GM19467 (cell line): Measurements from ENCODE around the gene IFIT1.
"Not testable (repeated sequence)": the region's sequence is repeated elsewhere in the genome, so short reads cannot be mapped to it uniquely, and the experiment has no call there.

ENCODE experiments used
- ATAC-seq: cut with Tn5 transposase; IDR thresholded peaks from one replicate; pipeline ENCODE4 v1.9.1; 2021; ENCODE audit warnings: mild to moderate bottlenecking, moderate library complexity; ENCODE audit not compliant: unreplicated experiment

The IFIT1 gene

GRCh38 chr10:89398003-89398749 lies 5.8 kb downstream of the IFIT1 start:
- ATAC-seq, result no peak

DNA sequence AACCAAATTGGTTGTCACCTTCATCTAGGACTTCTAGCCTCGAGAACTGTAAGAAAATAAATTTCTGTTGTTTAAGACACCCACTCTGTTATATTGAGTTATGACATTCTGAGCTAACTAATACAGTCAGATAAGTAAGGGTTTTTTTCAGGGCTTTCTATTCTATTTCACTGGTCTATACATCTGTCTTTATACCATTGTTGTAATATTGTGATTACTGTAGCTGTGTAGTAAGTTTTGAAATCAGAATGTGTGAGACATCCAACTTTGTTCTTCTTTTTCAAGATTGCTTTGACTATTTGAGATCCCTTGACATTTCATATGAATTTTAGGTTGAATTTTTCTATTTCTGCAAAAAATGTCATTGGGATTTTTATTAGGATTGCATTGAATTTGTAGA lies 7.5 kb downstream of the IFIT1 start:
- ATAC-seq, result no peak

DNA sequence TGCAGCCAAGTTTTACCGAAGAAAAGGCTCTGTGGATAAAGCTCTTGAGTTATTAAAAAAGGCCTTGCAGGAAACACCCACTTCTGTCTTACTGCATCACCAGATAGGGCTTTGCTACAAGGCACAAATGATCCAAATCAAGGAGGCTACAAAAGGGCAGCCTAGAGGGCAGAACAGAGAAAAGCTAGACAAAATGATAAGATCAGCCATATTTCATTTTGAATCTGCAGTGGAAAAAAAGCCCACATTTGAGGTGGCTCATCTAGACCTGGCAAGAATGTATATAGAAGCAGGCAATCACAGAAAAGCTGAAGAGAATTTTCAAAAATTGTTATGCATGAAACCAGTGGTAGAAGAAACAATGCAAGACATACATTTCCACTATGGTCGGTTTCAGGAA lies 10.6 kb downstream of the IFIT1 start:
- ATAC-seq, result no peak

GRCh38 chr10:89404104-89405047 lies 12.0 kb downstream of the IFIT1 start:
- ATAC-seq, result no peak

GRCh38 chr10:89406178-89406577 lies 13.8 kb downstream of the IFIT1 start:
- ATAC-seq, result not testable (repeated sequence)

DNA sequence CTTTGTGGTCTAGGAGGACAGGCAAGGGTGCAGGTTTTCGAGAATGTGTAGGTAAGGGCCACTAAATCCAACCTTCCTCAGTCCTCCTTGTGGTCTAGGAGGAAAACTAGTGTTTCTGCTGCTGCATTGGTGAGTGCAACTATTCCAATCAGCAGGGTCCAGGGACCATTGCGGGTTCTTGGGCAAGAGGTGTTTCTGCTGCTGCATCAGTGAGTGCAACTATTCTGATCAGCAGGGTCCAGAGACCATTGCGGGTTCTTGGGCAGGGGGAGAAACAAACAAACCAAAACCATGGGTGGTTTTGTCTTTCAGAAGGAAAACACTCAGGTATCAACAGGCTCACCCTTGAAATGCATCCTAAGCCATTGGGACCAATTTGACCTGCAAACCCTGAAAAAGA lies 15.4 kb downstream of the IFIT1 start:
- ATAC-seq, result not testable (repeated sequence)

- not testable (repeated sequence) for ATAC-seq
Measured at GRCh38 chr10:89409282-89409681, 16.9 kb downstream of the IFIT1 start.

DNA sequence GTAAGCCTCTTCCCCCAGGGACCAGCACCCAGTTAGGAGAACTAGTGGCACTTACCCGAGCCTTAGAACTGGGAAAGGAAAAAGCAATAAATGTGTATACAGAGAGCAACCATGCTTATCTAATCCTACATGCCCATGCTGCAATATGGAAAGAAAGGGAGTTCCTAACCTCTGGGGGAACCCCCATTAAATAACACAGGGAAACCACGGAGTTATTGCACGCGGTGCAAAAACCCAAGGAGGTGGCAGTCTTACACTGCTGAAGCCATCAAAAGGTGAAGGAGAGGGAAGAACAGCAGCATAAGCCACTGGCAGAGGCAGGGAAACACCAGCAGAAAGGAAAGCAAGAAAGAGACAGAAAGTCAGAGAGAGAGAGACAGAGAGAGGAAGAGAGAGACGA lies 18.1 kb downstream of the IFIT1 start:
- ATAC-seq, result not testable (repeated sequence)

- not testable (repeated sequence) for ATAC-seq
Measured at GRCh38 chr10:89411135-89411534, 18.7 kb downstream of the IFIT1 start.

DNA sequence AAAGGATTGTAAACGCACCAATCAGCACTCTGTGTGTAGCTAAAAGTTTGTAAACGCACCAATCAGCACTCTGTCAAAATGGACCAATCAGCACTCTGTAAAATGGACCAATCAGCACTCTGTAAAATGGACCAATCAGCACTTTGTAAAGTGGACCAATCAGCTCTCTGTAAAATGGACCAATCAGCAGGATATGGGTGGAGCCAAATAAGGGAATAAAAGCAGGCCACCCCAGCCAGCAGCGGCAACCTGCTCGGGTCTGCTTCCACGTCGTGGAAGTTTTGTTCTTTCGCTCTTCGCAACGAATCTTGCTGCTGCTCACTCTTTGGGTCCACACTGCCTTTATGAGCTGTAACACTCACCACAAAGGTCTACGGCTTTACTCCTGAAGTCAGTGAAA lies 19.9 kb downstream of the IFIT1 start:
- ATAC-seq, result not testable (repeated sequence)

DNA sequence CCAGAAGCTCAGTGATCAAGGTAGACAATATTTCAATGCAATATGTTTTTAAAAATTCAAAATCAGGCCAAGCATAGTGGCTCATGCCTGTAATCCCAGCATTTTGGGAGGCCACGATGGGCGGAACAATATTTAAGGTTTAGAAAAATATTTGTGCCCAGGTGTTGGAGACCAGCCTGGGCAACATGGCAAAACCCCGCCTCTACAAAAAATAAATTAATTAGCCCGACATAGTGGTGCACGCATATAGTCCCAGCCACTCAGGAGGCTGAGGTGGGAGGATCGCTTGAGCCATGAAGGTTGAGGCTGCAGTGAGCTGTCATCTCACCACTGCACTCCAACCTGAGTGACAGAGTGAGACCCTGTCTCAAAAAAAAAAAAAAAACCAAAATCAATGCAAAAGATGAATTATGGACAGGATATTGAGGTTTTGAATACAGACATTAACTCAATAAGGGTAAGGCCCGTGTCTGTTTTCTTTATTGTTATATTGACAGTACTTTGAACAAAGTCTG lies 21.0 kb downstream of the IFIT1 start:
- ATAC-seq, result no peak

DNA sequence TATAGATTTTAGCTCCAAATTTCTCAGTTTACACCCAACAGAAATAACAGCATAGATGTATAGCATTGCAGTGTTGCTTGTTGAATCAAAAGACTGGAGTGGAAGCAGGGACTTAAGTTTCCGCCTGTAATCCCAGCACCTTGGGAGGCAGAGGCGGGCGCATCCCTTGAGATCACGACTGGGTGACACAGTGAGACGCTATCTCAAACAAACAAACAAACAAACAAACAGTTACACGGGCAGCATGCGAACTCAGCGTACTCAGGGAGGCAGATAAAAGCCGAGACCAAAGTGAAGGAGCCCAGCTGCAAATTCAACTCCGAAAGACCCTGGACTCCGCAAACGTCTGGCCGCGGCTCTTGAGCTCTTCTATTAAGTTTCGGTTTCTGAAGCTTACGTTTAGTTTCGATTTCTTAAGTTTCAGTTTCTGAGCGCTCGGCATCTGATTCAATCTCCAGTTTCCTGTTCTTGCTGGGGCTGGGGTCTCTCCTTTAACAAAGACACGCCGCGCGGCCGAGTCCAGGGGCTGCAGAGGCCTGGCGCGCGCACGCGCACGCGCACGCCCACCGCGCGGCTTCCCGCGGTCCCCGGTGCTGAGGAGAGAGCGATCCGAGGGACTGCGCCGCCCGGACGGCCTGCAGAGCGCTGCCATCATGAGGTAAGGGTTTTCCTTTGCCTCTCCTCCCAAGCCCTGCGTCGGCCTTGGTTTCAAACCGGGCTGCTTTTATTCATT lies 21.9 kb downstream of the IFIT1 start, which contains the start of gene IFIT5:
IFIT5 (plus strand) TSS at position 423 of the 733 bp plus-strand sequence; CDS start at position 654, 231 bp downstream.
- ATAC-seq, result peak; percentile 67

GRCh38 chr10:89414879-89415821 lies 22.7 kb downstream of the IFIT1 start:
- ATAC-seq, result peak; percentile 33

DNA sequence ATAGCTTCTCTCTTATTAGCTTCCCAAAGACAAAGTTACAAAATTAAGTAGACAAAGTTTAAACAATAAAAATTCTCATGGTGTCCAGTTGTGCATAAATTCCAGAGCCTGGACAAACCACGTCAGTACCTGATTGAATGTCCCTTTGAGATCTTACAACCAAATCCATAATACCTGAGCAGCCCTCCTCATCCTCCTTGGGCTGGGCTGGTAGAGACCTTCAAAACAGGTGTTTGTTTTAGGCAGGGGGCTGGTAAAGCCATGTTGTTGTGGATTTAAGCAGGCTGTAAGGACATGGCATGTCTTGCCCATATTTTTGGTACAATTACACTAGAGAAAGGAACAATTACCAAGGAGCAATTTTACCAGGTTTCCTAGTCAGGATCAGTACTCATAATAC lies 24.0 kb downstream of the IFIT1 start:
- no peak for ATAC-seq

GRCh38 chr10:89419548-89419947 lies 27.1 kb downstream of the IFIT1 start:
- ATAC-seq, result no peak

GRCh38 chr10:89421018-89421476 lies 28.6 kb downstream of the IFIT1 start:
- ATAC-seq, result no peak

DNA sequence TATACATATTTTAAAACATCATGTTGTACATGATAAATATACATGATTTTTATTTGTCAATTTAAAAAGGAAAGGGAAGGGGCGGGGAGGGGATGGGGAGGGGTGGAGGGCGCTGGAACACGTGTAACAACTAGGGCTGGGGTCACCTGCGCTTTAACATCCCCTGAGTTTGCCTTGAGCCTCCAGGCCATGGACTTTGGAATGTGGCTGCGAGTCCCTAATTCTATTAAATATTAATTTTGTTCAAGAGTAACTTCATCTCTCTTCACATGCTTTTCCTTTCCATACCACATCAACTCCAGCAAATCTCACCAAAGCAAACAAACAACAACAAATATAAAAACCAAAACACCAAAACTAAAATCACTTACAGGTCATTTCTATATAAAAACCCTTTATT lies 32.6 kb downstream of the IFIT1 start:
- ATAC-seq, result no peak

- no peak for ATAC-seq
Measured at GRCh38 chr10:89426230-89426868, 33.9 kb downstream of the IFIT1 start.

DNA sequence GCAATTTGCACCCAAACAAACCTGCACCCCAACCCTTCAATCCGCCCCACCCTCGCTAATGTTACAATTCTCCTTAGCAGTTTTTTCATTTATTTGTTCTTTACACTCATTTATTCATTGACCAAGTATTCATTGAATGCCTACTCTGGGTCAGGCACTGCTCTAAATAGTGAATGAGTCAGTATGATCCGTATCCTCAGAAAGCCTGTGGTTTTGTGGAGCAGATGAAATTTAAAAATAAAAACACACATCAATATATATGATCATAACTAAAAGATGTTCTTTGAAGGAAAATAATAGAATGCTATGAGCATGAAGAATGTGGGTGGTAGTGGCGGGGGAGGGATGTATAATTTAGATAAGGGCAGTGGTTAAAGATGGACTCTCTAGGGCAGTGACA lies 35.2 kb downstream of the IFIT1 start:
- ATAC-seq, result no peak
